Astrocyte of the spinal cord (primary cell): ENCODE data around the gene CYTH1.

Experiments
- DNase-seq: peaks from one replicate; pipeline ENCODE4 v3.0.0; 2011; ENCODE audit warnings: low read depth, low spot score
- H3K4me3 ChIP-seq: 2 replicates; pipeline ENCODE4 v1.5.1; 2011; ENCODE audit warnings: low read depth, mild to moderate bottlenecking, low read length, moderate library complexity
- CTCF ChIP-seq: IDR thresholded peaks from 2 replicates; pipeline ENCODE4 v1.5.1; 2012; ENCODE audit warnings: low read depth, mild to moderate bottlenecking, low read length, inconsistent platforms
- in situ Hi-C: cut with HindIII; loops from 2 replicates; pipeline ENCODE4 v1.10.0; 2017; ENCODE audit warnings: low sequenced_read_pairs

The CYTH1 gene

GRCh38 chr17:78824240-78824639 is 42.2 kb upstream of the CYTH1 start:
- DNase-seq: no peak
- in situ Hi-C loops: loop anchor here (10.0 kb wide), 1 partner anchor 339 kb away; no protein-coding TSS in a partner anchor
- TF ChIP-seq CTCF: no peak
- no peak overlapping the region for H3K4me3 ChIP-seq

- peak; percentile 24 for TF ChIP-seq CTCF
- H3K4me3 ChIP-seq: no peak overlapping the region
- DNase-seq: no peak
- in situ Hi-C loops: loop anchor here (10.0 kb wide), 1 partner anchor 339 kb away; no protein-coding TSS in a partner anchor
These were observed 41.4 kb upstream of the CYTH1 start for GRCh38 chr17:78823282-78824046.

GRCh38 chr17:78822552-78822951 is 40.5 kb upstream of the CYTH1 start:
- no peak overlapping the region for H3K4me3 ChIP-seq
- in situ Hi-C loops: loop anchor here (10.0 kb wide), 1 partner anchor 338 kb away; no protein-coding TSS in a partner anchor
- DNase-seq: peak; percentile 80
- TF ChIP-seq CTCF: no peak

- in situ Hi-C loops: loop anchor here (10.0 kb wide), 1 partner anchor 337 kb away; no protein-coding TSS in a partner anchor
- no peak for DNase-seq
- TF ChIP-seq CTCF: no peak
- no peak overlapping the region for H3K4me3 ChIP-seq
These were observed 39.9 kb upstream of the CYTH1 start for GRCh38 chr17:78821961-78822360.

GRCh38 chr17:78820841-78821240 is 38.8 kb upstream of the CYTH1 start:
- no peak overlapping the region for H3K4me3 ChIP-seq
- DNase-seq: no peak
- TF ChIP-seq CTCF: no peak
- in situ Hi-C loops: loop anchor here (10.0 kb wide), 1 partner anchor 336 kb away; no protein-coding TSS in a partner anchor

GRCh38 chr17:78819806-78820792 is 38.0 kb upstream of the CYTH1 start:
- no peak for DNase-seq
- no peak overlapping the region for H3K4me3 ChIP-seq
- in situ Hi-C loops: loop anchor here (10.0 kb wide), 1 partner anchor 335 kb away; no protein-coding TSS in a partner anchor
- TF ChIP-seq CTCF: no peak
